IMR-90 (cell line): Measurements from ENCODE around the gene CHMP4B. TPM values are rescaled to one million over a fixed set of nuclear protein-coding genes. Genes with fewer than 3 reads are reported as not detected.

Source experiments
- ATAC-seq: fragments of 200-7000 bp; cut with Tn5 transposase; 2 replicates; pipeline ENCODE4 v1.9.1; 2020; ENCODE audit warnings: low read depth, mild to moderate bottlenecking, moderate library complexity
- BruUV-seq: library from RNA; stranded (reverse); fragments of 400-500 nt; replicated peaks from 2 replicates; lab custom pipeline; 2021; lab: Mats Ljungman, UMichigan
- CTCF ChIA-PET: fragments of 300-600 bp; formaldehyde crosslinking; extraction: SDS; loops from one replicate; lab custom pipeline; 2021; ENCODE audit warnings: antibody characterized with exemption; lab: Yijun Ruan, JAX
- POLR2A ChIA-PET: fragments of 300-600 bp; sonication (Branson Sonifier 250); formaldehyde crosslinking; loops from one replicate; lab custom pipeline; 2022; ENCODE audit warnings: antibody characterized with exemption; ENCODE audit not compliant: unreplicated experiment; lab: Charles Lee
- DNase-seq: peaks from one replicate; pipeline ENCODE4 v3.0.0; 2013
- H2AFZ ChIP-seq: replicated peaks from 2 replicates; pipeline ENCODE3; 2013; ENCODE audit warnings: low read length, mild to moderate bottlenecking; ENCODE audit not compliant: poor library complexity
- H2AK5ac ChIP-seq: 2 replicates; pipeline ENCODE4 v1.6.1; 2013; ENCODE audit warnings: low read depth, low read length, inconsistent platforms
- H2AK9ac ChIP-seq: replicated peaks from 2 replicates; pipeline ENCODE3; 2013; ENCODE audit warnings: mild to moderate bottlenecking, low read depth, low read length, moderate library complexity; ENCODE audit not compliant: poor library complexity
- H2BK120ac ChIP-seq: 2 replicates; pipeline ENCODE4 v1.6.1; 2013; ENCODE audit warnings: low read depth, low read length, inconsistent platforms
- H2BK15ac ChIP-seq: 3 replicates; pipeline ENCODE4 v1.6.1; 2013; ENCODE audit warnings: low read depth, low read length, inconsistent platforms
- H2BK20ac ChIP-seq: 2 replicates; pipeline ENCODE4 v1.6.1; 2013; ENCODE audit warnings: low read depth, mild to moderate bottlenecking, inconsistent platforms, low read length, moderate library complexity
- H2BK5ac ChIP-seq: 2 replicates; pipeline ENCODE4 v1.6.1; 2013; ENCODE audit warnings: mild to moderate bottlenecking, low read depth, low read length, inconsistent platforms; ENCODE audit not compliant: poor library complexity, severe bottlenecking
- H3K14ac ChIP-seq: replicated peaks from 2 replicates; pipeline ENCODE4 v1.6.1; 2013; ENCODE audit warnings: low read depth, low read length, inconsistent platforms
- H3K18ac ChIP-seq: 2 replicates; pipeline ENCODE4 v1.6.1; 2013; ENCODE audit warnings: low read depth, low read length, control low read depth
- H3K23ac ChIP-seq: 2 replicates; pipeline ENCODE4 v1.6.1; 2013; ENCODE audit warnings: low read depth, low read length, inconsistent platforms
- H3K27ac ChIP-seq: 2 replicates; pipeline ENCODE4 v1.5.1; 2013; ENCODE audit warnings: mild to moderate bottlenecking, control low read depth, low read length; ENCODE audit not compliant: insufficient read depth
- H3K27me3 ChIP-seq: 2 replicates; pipeline ENCODE4 v1.6.1; 2013; ENCODE audit warnings: low read length; ENCODE audit not compliant: control insufficient read depth, insufficient read depth
- H3K36me3 ChIP-seq: 2 replicates; pipeline ENCODE4 v1.6.1; 2013; ENCODE audit warnings: low read length, mixed read lengths; ENCODE audit not compliant: control insufficient read depth, insufficient read depth
- H3K4ac ChIP-seq: 2 replicates; pipeline ENCODE4 v1.6.1; 2013; ENCODE audit warnings: low read depth, low read length, inconsistent platforms
- H3K4me1 ChIP-seq: 2 replicates; pipeline ENCODE4 v1.6.1; 2013; ENCODE audit warnings: low read length, mixed read lengths; ENCODE audit not compliant: control insufficient read depth, insufficient read depth
- H3K4me2 ChIP-seq: 2 replicates; pipeline ENCODE4 v1.6.1; 2013; ENCODE audit warnings: low read depth, mild to moderate bottlenecking, control low read depth, low read length, moderate library complexity
- H3K4me3 ChIP-seq: 2 replicates; pipeline ENCODE4 v1.5.1; 2013; ENCODE audit warnings: low read depth, mild to moderate bottlenecking, control low read depth, low read length, moderate library complexity; ENCODE audit not compliant: insufficient read depth
- H3K56ac ChIP-seq: 2 replicates; pipeline ENCODE4 v1.6.1; 2013; ENCODE audit warnings: low read length, inconsistent platforms; ENCODE audit not compliant: insufficient read depth; ENCODE audit errors: extremely low read depth
- H3K79me1 ChIP-seq, 2 experiments: 2 replicates each; pipeline ENCODE4 v1.6.1; 2013; ENCODE audit warnings: low read length in 2 of 2, inconsistent platforms in 1 of 2, low read depth in 1 of 2
- H3K9ac ChIP-seq: 2 replicates; pipeline ENCODE4 v1.6.1; 2013; ENCODE audit warnings: low read depth, low read length, control low read depth
- H3K9me1 ChIP-seq: 2 replicates; pipeline ENCODE4 v1.6.1; 2013; ENCODE audit warnings: low read length, inconsistent platforms; ENCODE audit not compliant: insufficient read depth
- H3K9me3 ChIP-seq: 2 replicates; pipeline ENCODE4 v1.6.1; 2013; ENCODE audit warnings: low read length; ENCODE audit not compliant: control insufficient read depth, insufficient read depth
- H4K20me1 ChIP-seq: 2 replicates; pipeline ENCODE4 v1.6.1; 2013; ENCODE audit warnings: low read length, inconsistent platforms; ENCODE audit not compliant: insufficient read depth
- H4K5ac ChIP-seq: 2 replicates; pipeline ENCODE4 v1.6.1; 2013; ENCODE audit warnings: mild to moderate bottlenecking, low read depth, low read length, control low read depth
- H4K8ac ChIP-seq, 2 experiments: 2 replicates each; pipeline ENCODE4 v1.6.1; 2013; ENCODE audit warnings: low read depth in 2 of 2, low read length in 2 of 2, control low read depth in 1 of 2, inconsistent platforms in 1 of 2
- H4K91ac ChIP-seq: 2 replicates; pipeline ENCODE4 v1.6.1; 2013; ENCODE audit warnings: low read depth, low read length, inconsistent platforms; ENCODE audit not compliant: insufficient read depth
- BHLHE40 ChIP-seq: fragments of 150-350 bp; IDR thresholded peaks from 2 replicates; pipeline ENCODE4 v1.6.1; 2016; ENCODE audit warnings: mild to moderate bottlenecking, low read depth, low read length
- CEBPB ChIP-seq: IDR thresholded peaks from 2 replicates; pipeline ENCODE4 v1.6.1; 2012; ENCODE audit warnings: low read depth, low read length, improper control_type of control experiment
- CHD1 ChIP-seq: IDR thresholded peaks from 2 replicates; pipeline ENCODE4 v1.6.1; 2012; ENCODE audit warnings: low read depth, low read length, improper control_type of control experiment
- FOS ChIP-seq: fragments of 150-350 bp; IDR thresholded peaks from 2 replicates; pipeline ENCODE4 v1.6.1; 2016; ENCODE audit warnings: low read depth, low read length
- NFE2L2 ChIP-seq: fragments of 150-350 bp; IDR thresholded peaks from 2 replicates; pipeline ENCODE4 v1.6.1; 2016; ENCODE audit warnings: low read depth, mild to moderate bottlenecking, low read length
- RFX5 ChIP-seq: IDR thresholded peaks from 2 replicates; pipeline ENCODE4 v1.8.0; 2012; ENCODE audit warnings: low read depth, mild to moderate bottlenecking, low read length, moderate library complexity
- SMC3 ChIP-seq: fragments of 150-350 bp; IDR thresholded peaks from 2 replicates; pipeline ENCODE4 v1.6.1; 2016; ENCODE audit warnings: low read depth, mild to moderate bottlenecking, antibody characterized with exemption, low read length, moderate library complexity
- WGBS, 2 experiments: methylation state at CpG; one replicate each; pipeline versions ENCODE4 v1.1.5 to v1.1.7; 2013; ENCODE audit warnings: missing lambda C conversion rate in 2 of 2; ENCODE audit not compliant: insufficient read length in 1 of 2; ENCODE audit errors: extremely low coverage in 2 of 2; 5-methylcytosine and 5-hydroxymethylcytosine counted together
- dilution Hi-C: fragments of 300-500 bp; cut with HindIII; formaldehyde crosslinking; loops from one replicate; pipeline ENCODE4 v1.14.3; 2018; ENCODE audit warnings: low sequenced_read_pairs; ENCODE audit not compliant: unreplicated experiment
- in situ Hi-C: fragments of 300-500 bp; cut with MboI; formaldehyde crosslinking; loops from 3 replicates; pipeline ENCODE4 v1.14.3; 2019; ENCODE audit warnings: low sequenced_read_pairs, inconsistent platforms, mixed read lengths
- intact Hi-C: fragments of 100-400 bp; cut with micrococcal nuclease; formaldehyde crosslinking; loops from 2 replicates; pipeline ENCODE4 v1.10.0; 2022
- polyA plus RNA-seq, 3 experiments: library from polyadenylated mRNA; depleted of rRNA; stranded (reverse); fragments of >200 nt; gene quantifications; 2 replicates each; pipeline ENCODE4 v1.2.3, GENCODE V29; 2012; ENCODE audit warnings: low replicate concordance in 1 of 3
- total RNA-seq: library from RNA; depleted of rRNA; stranded (reverse); fragments of >200 nt; gene quantifications from 2 replicates; pipeline ENCODE4 v1.2.3, GENCODE V29; 2012

The CHMP4B gene
- total and polyA plus RNA-seq, 2 of the 4 experiments (the other 2 are of a cell fraction): 30.3 to 94.8 TPM

DNA sequence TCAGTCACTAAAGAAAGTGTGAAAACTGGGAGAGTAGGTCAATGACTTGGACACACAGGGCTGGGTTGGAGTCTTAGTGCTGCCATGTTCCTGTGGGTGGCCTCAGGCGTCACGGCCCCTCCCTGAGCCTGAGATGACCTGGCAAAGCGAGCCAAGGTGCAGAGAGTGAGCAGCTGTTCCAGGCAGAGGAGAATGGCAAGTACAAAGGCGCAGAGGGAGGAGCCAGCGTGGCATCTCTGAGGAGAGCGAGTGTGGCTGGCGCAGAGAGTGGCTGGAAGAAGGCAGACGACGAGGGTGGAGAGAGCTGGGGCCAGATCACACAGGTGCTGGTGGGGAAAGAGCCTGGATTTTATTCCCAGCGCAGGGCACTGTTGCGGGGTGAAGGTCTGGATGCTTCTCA is 20.6 kb upstream of the CHMP4B start:
- Histone ChIP-seq H4K20me1 (peaks cover 14% of the 10 kb centered on the region; the same call in 1 of the 2 replicates), H3K27me3 (no peaks in the 10 kb centered on the region), H3K4ac (no peak overlapping the region), H3K36me3 (peaks cover 1% of the 10 kb centered on the region; the same call in 1 of the 2 replicates), H3K9me1 (no peaks in the 10 kb centered on the region), H2AK9ac (no peak overlapping the region), H3K79me1 (no peaks in the 10 kb centered on the region; a peak in 1 of 4 replicates), H4K91ac (no peak overlapping the region), H2BK15ac (no peak overlapping the region; the same call in 2 of the 3 replicates), H3K23ac (no peak overlapping the region), H4K5ac (no peak overlapping the region), H3K14ac (no peak overlapping the region), H2AK5ac (peak overlapping the region; percentile 64; the same call in 1 of the 2 replicates), H3K4me1 (peaks cover 10% of the 10 kb centered on the region), H3K27ac (no peak overlapping the region), H3K56ac (no peak overlapping the region), H2AFZ (no peak overlapping the region), H3K9me3 (no peaks in the 10 kb centered on the region), H3K4me3 (no peak overlapping the region), H2BK20ac (no peak overlapping the region), H4K8ac (no peak overlapping the region), H3K18ac (no peak overlapping the region), H2BK120ac (no peak overlapping the region), H3K9ac (no peak overlapping the region), H3K4me2 (no peak overlapping the region), H2BK5ac (no peak overlapping the region)
- no TSS peak for BruUV-seq
- no peak for ATAC-seq
- DNase-seq: no peak
- dilution Hi-C loops: no loop called here
- ChIA-PET POLR2A (no interaction called here), CTCF (no interaction called here)
- TF ChIP-seq NFE2L2 (no peak), CEBPB (no peak), SMC3 (no peak), RFX5 (no peak), FOS (no peak), BHLHE40 (no peak), CHD1 (no peak)
- in situ Hi-C loops: no loop called here
- intact Hi-C loops: no loop called here
- WGBS, 2 experiments: 67% methylated on average over 2 of the region's 11 CpGs; no CpG with 5 or more reads in 1 of the 2 experiments
